H1 (cell line): ENCODE measurements around the gene TGFBI. TPM values are rescaled to one million over a fixed set of nuclear protein-coding genes. Genes with fewer than 3 reads are reported as not detected.

Experiments used
- CTCF ChIA-PET: fragments of 300-600 bp; sonication (Branson Sonifier 250); formaldehyde crosslinking; loops from one replicate; lab custom pipeline; 2021; ENCODE audit not compliant: partially characterized antibody; lab: Charles Lee
- POLR2A ChIA-PET: fragments of 300-600 bp; sonication (Branson Sonifier 250); formaldehyde crosslinking; loops from one replicate; lab custom pipeline; 2021; ENCODE audit warnings: inconsistent platforms; ENCODE audit not compliant: partially characterized antibody; lab: Charles Lee
- DNase-seq, 2 experiments: peaks; one replicate each; pipeline versions ENCODE4 v3.0.0 to v3.0.0-alpha.2; 2010 to 2022; ENCODE audit warnings: low spot score in 2 of 2, low read depth in 1 of 2, mixed read lengths in 1 of 2
- FAIRE-seq: peaks from 2 replicates; lab custom pipeline; 2011; peaks lifted over from hg19 to GRCh38; lab: Jason Lieb, UNC
- H2AFZ ChIP-seq: 2 replicates; pipeline ENCODE4 v1.8.1; 2012; ENCODE audit warnings: low read length, inconsistent platforms
- H2AK5ac ChIP-seq: 2 replicates; pipeline ENCODE4 v1.6.1; 2013; ENCODE audit warnings: low read depth, low read length
- H2BK120ac ChIP-seq: replicated peaks from 2 replicates; pipeline ENCODE3; 2013; ENCODE audit warnings: low read depth, low read length, inconsistent platforms
- H2BK12ac ChIP-seq: 2 replicates; pipeline ENCODE4 v1.6.1; 2013; ENCODE audit warnings: low read depth, low read length
- H2BK15ac ChIP-seq: 2 replicates; pipeline ENCODE4 v1.6.1; 2013; ENCODE audit warnings: low read length
- H2BK20ac ChIP-seq: 2 replicates; pipeline ENCODE4 v1.6.1; 2013; ENCODE audit warnings: low read length
- H2BK5ac ChIP-seq: 2 replicates; pipeline ENCODE4 v1.6.1; 2013; ENCODE audit warnings: low read depth, low read length
- H3K14ac ChIP-seq: 2 replicates; pipeline ENCODE4 v1.6.1; 2013; ENCODE audit warnings: inconsistent platforms; ENCODE audit not compliant: insufficient read length
- H3K18ac ChIP-seq: 2 replicates; pipeline ENCODE4 v1.6.1; 2013; ENCODE audit warnings: low read length; ENCODE audit errors: extremely low read depth
- H3K23ac ChIP-seq: 2 replicates; pipeline ENCODE4 v1.6.1; 2013; ENCODE audit warnings: inconsistent platforms; ENCODE audit not compliant: insufficient read length
- H3K23me2 ChIP-seq: 2 replicates; pipeline ENCODE4 v1.6.1; 2013; ENCODE audit warnings: low read depth, low read length
- H3K27ac ChIP-seq: 2 replicates; pipeline ENCODE4 v1.6.1; 2011; ENCODE audit warnings: low read depth, low read length, inconsistent platforms
- H3K27me3 ChIP-seq, 4 experiments: replicated peaks in 1 of 4; 1 replicate in 1 of 4; 2 replicates in 3 of 4; pipeline versions ENCODE4 v1.6.1 to v1.8.1; 2011 to 2013; ENCODE audit warnings: low read length in 3 of 4, mild to moderate bottlenecking in 3 of 4, inconsistent platforms in 2 of 4, mixed read lengths in 2 of 4, moderate library complexity in 1 of 4; ENCODE audit not compliant: control insufficient read depth in 3 of 4, insufficient read depth in 3 of 4; ENCODE audit errors: extremely low read depth in 1 of 4
- H3K36me3 ChIP-seq, 4 experiments: 2 replicates each; pipeline versions ENCODE4 v1.6.1 to v1.8.1; 2011 to 2013; ENCODE audit warnings: mild to moderate bottlenecking in 4 of 4, low read length in 3 of 4, moderate library complexity in 2 of 4, control low read depth in 1 of 4, inconsistent platforms in 1 of 4; ENCODE audit not compliant: insufficient read depth in 4 of 4, control insufficient read depth in 2 of 4
- H3K4ac ChIP-seq: replicated peaks from 2 replicates; pipeline ENCODE3; 2013; ENCODE audit warnings: low read length, low read depth, mixed read lengths, inconsistent platforms; ENCODE audit not compliant: insufficient read length
- H3K4me1 ChIP-seq, 4 experiments: replicated peaks in 1 of 4; 1 replicate in 1 of 4; 2 replicates in 3 of 4; pipeline versions ENCODE4 v1.6.1 to v1.8.1; 2011 to 2013; ENCODE audit warnings: low read length in 3 of 4, inconsistent platforms in 2 of 4, mixed read lengths in 1 of 4; ENCODE audit not compliant: insufficient read depth in 4 of 4, control insufficient read depth in 3 of 4
- H3K4me2 ChIP-seq, 2 experiments: 2 replicates each; pipeline versions ENCODE4 v1.6.1 to v1.8.1; 2011 to 2013; ENCODE audit warnings: low read depth in 2 of 2, low read length in 2 of 2, control low read depth in 1 of 2, inconsistent platforms in 1 of 2, mild to moderate bottlenecking in 1 of 2; ENCODE audit not compliant: insufficient read depth in 1 of 2
- H3K4me3 ChIP-seq, 4 experiments: fragments of 200-600, 300-600 bp in 1 of 4; sonication (generic), shearing (Covaris generic), sonication (Bioruptor Twin) in 1 of 4; 2 replicates each; pipeline versions ENCODE4 v1.5.1 to v1.8.1; 2011 to 2016; ENCODE audit warnings: low read length in 4 of 4, low read depth in 3 of 4, control low read depth in 2 of 4, inconsistent platforms in 2 of 4, mild to moderate bottlenecking in 2 of 4, mixed read lengths in 1 of 4, moderate library complexity in 1 of 4; ENCODE audit not compliant: insufficient read depth in 2 of 4; ENCODE audit errors: extremely low read depth in 1 of 4
- H3K56ac ChIP-seq: replicated peaks from 2 replicates; pipeline ENCODE3; 2013; ENCODE audit warnings: low read depth, mild to moderate bottlenecking, mixed read lengths, low read length, inconsistent platforms; ENCODE audit not compliant: insufficient read length
- H3K79me1 ChIP-seq: 2 replicates; pipeline ENCODE4 v1.6.1; 2013; ENCODE audit warnings: low read depth, low read length, control low read depth
- H3K79me2 ChIP-seq, 2 experiments: 2 replicates each; pipeline versions ENCODE4 v1.6.1 to v1.8.1; 2012 to 2013; ENCODE audit warnings: low read length in 2 of 2, mild to moderate bottlenecking in 2 of 2, inconsistent platforms in 1 of 2; ENCODE audit not compliant: insufficient read depth in 2 of 2, control insufficient read depth in 1 of 2
- H3K9ac ChIP-seq, 4 experiments: replicated peaks in 1 of 4; 1 replicate in 1 of 4; 2 replicates in 3 of 4; pipeline versions ENCODE4 v1.6.1 to v1.8.1; 2011 to 2013; ENCODE audit warnings: low read depth in 3 of 4, low read length in 3 of 4, control low read depth in 2 of 4, mild to moderate bottlenecking in 2 of 4, moderate library complexity in 2 of 4, inconsistent platforms in 1 of 4; ENCODE audit errors: extremely low read depth in 1 of 4
- H3K9me3 ChIP-seq, 2 experiments: 2 replicates each; pipeline versions ENCODE4 v1.6.1 to v1.8.1; 2012 to 2013; ENCODE audit warnings: mild to moderate bottlenecking in 2 of 2, moderate library complexity in 2 of 2, control low read depth in 1 of 2, inconsistent platforms in 1 of 2, low read depth in 1 of 2, low read length in 1 of 2, mixed read lengths in 1 of 2; ENCODE audit not compliant: insufficient read depth in 2 of 2
- H4K20me1 ChIP-seq, 2 experiments: replicated peaks in 1 of 2; 2 replicates each; pipeline versions ENCODE3 to v1.8.1; 2011 to 2013; ENCODE audit warnings: inconsistent platforms in 2 of 2, low read length in 2 of 2, mild to moderate bottlenecking in 1 of 2; ENCODE audit not compliant: insufficient read depth in 2 of 2, control insufficient read depth in 1 of 2
- H4K5ac ChIP-seq: 2 replicates; pipeline ENCODE4 v1.6.1; 2013; ENCODE audit warnings: low read length, low read depth, mixed read lengths, inconsistent platforms; ENCODE audit not compliant: insufficient read length
- H4K8ac ChIP-seq: 2 replicates; pipeline ENCODE4 v1.8.0; 2013; ENCODE audit warnings: mild to moderate bottlenecking, moderate library complexity, low read length, inconsistent platforms; ENCODE audit not compliant: insufficient read depth; ENCODE audit errors: extremely low read depth
- H4K91ac ChIP-seq: replicated peaks from 2 replicates; pipeline ENCODE3; 2013; ENCODE audit warnings: low read length, mixed read lengths, inconsistent platforms; ENCODE audit not compliant: insufficient read length
- CREB1 ChIP-seq: IDR thresholded peaks from 2 replicates; pipeline ENCODE4 v1.6.1; 2012; ENCODE audit warnings: inconsistent platforms
- CTBP2 ChIP-seq: IDR thresholded peaks from 2 replicates; pipeline ENCODE4 v1.7.0; 2011; ENCODE audit warnings: borderline replicate concordance, mild to moderate bottlenecking, moderate library complexity, mixed read lengths, low read length; ENCODE audit not compliant: insufficient read depth, insufficient read length
- CTCF ChIP-seq, 3 experiments: IDR thresholded peaks; 1 replicate in 2 of 3; 2 replicates in 1 of 3; pipeline versions ENCODE4 v1.5.1 to v1.6.1; 2011; ENCODE audit warnings: low read length in 3 of 3, mild to moderate bottlenecking in 3 of 3, inconsistent platforms in 2 of 3, low read depth in 1 of 3, moderate library complexity in 1 of 3; ENCODE audit not compliant: insufficient read depth in 1 of 3; ENCODE audit errors: control extremely low read depth in 1 of 3
- EGR1 ChIP-seq: IDR thresholded peaks from 2 replicates; pipeline ENCODE4 v1.6.1; 2011; ENCODE audit warnings: low read depth, low read length, borderline replicate concordance
- FOSL1 ChIP-seq: IDR thresholded peaks from 2 replicates; pipeline ENCODE4 v1.6.1; 2011; ENCODE audit warnings: mild to moderate bottlenecking, low read depth, low read length, moderate library complexity; ENCODE audit not compliant: insufficient read depth
- NANOG ChIP-seq: IDR thresholded peaks from 2 replicates; pipeline ENCODE4 v1.6.1; 2011; ENCODE audit warnings: low read length, low read depth, mild to moderate bottlenecking, inconsistent platforms; ENCODE audit not compliant: insufficient read depth, poor library complexity, severe bottlenecking
- RNF2 ChIP-seq: fragments of 200-900, 300-1000 bp; sonication (generic); IDR thresholded peaks from 2 replicates; pipeline ENCODE4 v1.7.1; 2016; ENCODE audit warnings: borderline replicate concordance, low read depth, mild to moderate bottlenecking, antibody characterized with exemption, low read length; ENCODE audit not compliant: poor library complexity, severe bottlenecking; ENCODE audit errors: missing control alignments
- SRF ChIP-seq: IDR thresholded peaks from 2 replicates; pipeline ENCODE4 v1.6.1; 2011; ENCODE audit warnings: mild to moderate bottlenecking, low read depth, low read length, moderate library complexity
- SUZ12 ChIP-seq: fragments of 200-600 bp; sonication (generic); IDR thresholded peaks from 2 replicates; pipeline ENCODE4 v1.6.1; 2012; ENCODE audit warnings: mild to moderate bottlenecking, inconsistent platforms, low read length, moderate library complexity, mixed read lengths
- WGBS, 2 experiments: shearing (Covaris generic) in 1 of 2; methylation state at CpG; one replicate each; pipeline versions ENCODE4 v1.1.6 to v1.1.7; 2013 to 2015; ENCODE audit warnings: low lambda C conversion rate in 2 of 2, mixed read lengths in 2 of 2, inconsistent platforms in 1 of 2, low coverage in 1 of 2, missing lambda C conversion rate in 1 of 2; ENCODE audit not compliant: insufficient replicate concordance in 2 of 2, insufficient coverage in 1 of 2, insufficient read length in 1 of 2; ENCODE audit errors: extremely low coverage in 1 of 2, missing lambda C conversion rate in 1 of 2; 5-methylcytosine and 5-hydroxymethylcytosine counted together
- polyA plus RNA-seq, 7 experiments: library from polyadenylated mRNA; depleted of rRNA in 3 of 7; stranded (reverse) in 5 of 7; unstranded in 2 of 7; fragments of >200 nt in 5 of 7; fragments of 200-250 nt in 2 of 7; gene quantifications; 1 replicate in 5 of 7; 2 replicates in 1 of 7; 4 replicates in 1 of 7; pipeline versions ENCODE4 v1.2.1 to v1.2.3, GENCODE V29; 2011 to 2013; ENCODE audit warnings: missing spikeins in 2 of 7, mixed read lengths in 2 of 7
- total RNA-seq: library from RNA; stranded (reverse); fragmentation: NEBNext Ultra II Directional; extraction: Animal tissue kit (Norgen Biotek cat#: 25700); gene quantifications from 2 replicates; pipeline ENCODE4 v1.2.1, GENCODE V29; 2021

Gene TGFBI
- total and polyA plus RNA-seq, 2 of the 8 experiments (the other 6 are each of a cell fraction or from before 2014, with no cell fraction given) = 6.0 to 8.5 TPM

DNA sequence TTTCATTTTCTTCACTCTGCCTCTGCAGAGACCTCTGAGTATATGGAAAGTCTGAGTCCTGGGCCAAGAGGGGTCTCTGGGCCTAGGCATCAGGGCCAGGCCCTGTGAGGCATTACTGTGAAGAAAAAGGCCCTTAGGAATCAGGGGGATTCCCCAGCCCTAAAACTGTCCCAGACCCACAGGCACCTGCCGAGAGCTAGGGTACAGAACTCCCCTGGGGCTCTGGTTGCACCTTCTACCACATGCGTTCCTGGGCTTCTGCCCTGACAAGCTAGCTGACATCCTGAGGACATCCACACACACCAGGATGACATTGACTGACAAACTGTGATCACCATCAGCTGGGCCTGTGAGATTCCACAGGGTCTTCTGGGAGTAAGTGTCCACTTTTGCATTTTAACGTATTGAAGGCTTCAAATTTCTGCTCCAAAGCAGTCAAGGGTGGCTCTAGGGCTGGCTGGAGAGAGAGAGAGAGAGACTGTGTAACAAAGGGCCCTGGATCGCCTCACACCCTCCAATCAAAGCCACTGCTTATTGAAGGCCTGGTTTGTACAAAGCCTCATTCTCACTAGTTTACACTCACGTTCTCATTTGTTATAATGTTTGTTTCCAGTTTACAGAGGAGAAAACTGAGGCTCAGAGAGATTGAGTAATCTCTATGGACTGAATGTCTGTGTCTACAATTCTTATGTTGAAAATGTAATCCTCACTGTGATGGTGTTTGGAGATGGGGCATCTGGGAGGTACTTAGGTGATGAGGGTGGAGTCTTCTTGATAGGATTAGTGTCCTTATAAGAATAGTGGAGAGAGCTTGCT, 45.1 kb downstream of the TGFBI start:
- Histone ChIP-seq H3K79me1 (no peaks in the 10 kb centered on the region), H2BK20ac (no peak overlapping the region), H3K23ac (no peak overlapping the region), H2BK120ac (no peak overlapping the region), H3K4me3 (no peak overlapping the region), H4K20me1 (no peaks in the 10 kb centered on the region), H3K36me3 (no peaks in the 10 kb centered on the region), H2AK5ac (no peak overlapping the region), H3K27me3 (no peaks in the 10 kb centered on the region; a peak in 1 of 7 replicates), H3K79me2 (no peaks in the 10 kb centered on the region), H3K56ac (no peak overlapping the region), H3K4me2 (no peak overlapping the region), H3K9me3 (no peaks in the 10 kb centered on the region), H4K5ac (no peak overlapping the region), H3K14ac (no peak overlapping the region), H4K91ac (no peak overlapping the region), H3K9ac (no peak overlapping the region), H2BK5ac (no peak overlapping the region), H3K18ac (no peak overlapping the region), H3K4me1 (no peaks in the 10 kb centered on the region), H3K4ac (no peak overlapping the region), H3K27ac (no peak overlapping the region), H2BK12ac (no peak overlapping the region), H4K8ac (no peak overlapping the region), H3K23me2 (no peaks in the 10 kb centered on the region), H2BK15ac (no peak overlapping the region), H2AFZ (no peak overlapping the region)
- CTCF ChIA-PET = interaction anchor here (1.2 to 10.3 kb wide), 7 partner anchors 10 to 185 kb away, joined by 3 to 98 read pairs (median 12); no protein-coding TSS in a partner anchor
- DNase-seq = peak in 1 of 2 experiments; percentile 38
- 87% methylated on average over 5 of the region's 5 CpGs; no CpG with 5 or more reads in 1 of the 2 experiments for WGBS, 2 experiments
- no peak for FAIRE-seq
- POLR2A ChIA-PET = no interaction called here
- no peak for TF ChIP-seq EGR1
- no peak for TF ChIP-seq CREB1
- no peak for TF ChIP-seq CTBP2
- no peak for TF ChIP-seq SRF
- no peak for TF ChIP-seq CTCF (IDR thresholded peaks at IDR 0.05; ENCODE audit: control extremely low read depth in 1 of 3, insufficient read depth in 1 of 3, low read depth in 1 of 3, low read length in 3 of 3)
- TF ChIP-seq SUZ12 = no peak
- no peak for TF ChIP-seq FOSL1
- TF ChIP-seq NANOG = no peak
- no peak for TF ChIP-seq RNF2
